HFFc6 (cell line): ENCODE data around the gene SLC22A23. TPM values are rescaled to one million over a fixed set of nuclear protein-coding genes. Genes with fewer than 3 reads are reported as not detected.

ENCODE experiments used
- DNase-seq: peaks from one replicate; pipeline ENCODE4 v3.0.0-alpha.2; 2018
- H3K27ac Mint-ChIP-seq: 2 replicates; pipeline ENCODE4 v1.8.0; 2020; ENCODE audit warnings: mild to moderate bottlenecking, mixed read lengths
- H3K27me3 Mint-ChIP-seq: 2 replicates; pipeline ENCODE4 v1.8.0; 2021; ENCODE audit warnings: mild to moderate bottlenecking, moderate library complexity, mixed read lengths; ENCODE audit not compliant: insufficient read depth
- H3K36me3 Mint-ChIP-seq: 2 replicates; pipeline ENCODE4 v1.8.0; 2021; ENCODE audit warnings: low read depth, mixed read lengths
- H3K4me1 Mint-ChIP-seq: 2 replicates; pipeline ENCODE4 v1.8.0; 2020; ENCODE audit warnings: low read depth, mixed read lengths
- H3K4me3 Mint-ChIP-seq: 2 replicates; pipeline ENCODE4 v1.8.0; 2020; ENCODE audit warnings: mild to moderate bottlenecking, moderate library complexity, mixed read lengths
- H3K9me3 Mint-ChIP-seq: 2 replicates; pipeline ENCODE4 v1.8.0; 2020; ENCODE audit warnings: mild to moderate bottlenecking, mixed read lengths
- total RNA-seq, 6 experiments: library from RNA; stranded (reverse); fragmentation: NEBNext Ultra II Directional; extraction: Animal tissue kit (Norgen Biotek cat#: 25700); gene quantifications; 2 replicates in 1 of 6; 3 replicates in 5 of 6; pipeline ENCODE4 v1.2.3, GENCODE V29; 2021
- TF ChIP-seq, protein P1 (sequence below): fragments of 200-600 bp; sonication (generic); IDR thresholded peaks from 2 replicates; pipeline ENCODE4 v1.5.0; 2021; ENCODE audit warnings: antibody characterized with exemption, mild to moderate bottlenecking

Gene SLC22A23
- total RNA-seq, 6 experiments from 2014 or later = 0.10 to 0.55 (median 0.21) TPM

GRCh38 chr6:3490625-3490980 is 33.8 kb upstream of the SLC22A23 start:
- TF ChIP-seq, protein P1, sequence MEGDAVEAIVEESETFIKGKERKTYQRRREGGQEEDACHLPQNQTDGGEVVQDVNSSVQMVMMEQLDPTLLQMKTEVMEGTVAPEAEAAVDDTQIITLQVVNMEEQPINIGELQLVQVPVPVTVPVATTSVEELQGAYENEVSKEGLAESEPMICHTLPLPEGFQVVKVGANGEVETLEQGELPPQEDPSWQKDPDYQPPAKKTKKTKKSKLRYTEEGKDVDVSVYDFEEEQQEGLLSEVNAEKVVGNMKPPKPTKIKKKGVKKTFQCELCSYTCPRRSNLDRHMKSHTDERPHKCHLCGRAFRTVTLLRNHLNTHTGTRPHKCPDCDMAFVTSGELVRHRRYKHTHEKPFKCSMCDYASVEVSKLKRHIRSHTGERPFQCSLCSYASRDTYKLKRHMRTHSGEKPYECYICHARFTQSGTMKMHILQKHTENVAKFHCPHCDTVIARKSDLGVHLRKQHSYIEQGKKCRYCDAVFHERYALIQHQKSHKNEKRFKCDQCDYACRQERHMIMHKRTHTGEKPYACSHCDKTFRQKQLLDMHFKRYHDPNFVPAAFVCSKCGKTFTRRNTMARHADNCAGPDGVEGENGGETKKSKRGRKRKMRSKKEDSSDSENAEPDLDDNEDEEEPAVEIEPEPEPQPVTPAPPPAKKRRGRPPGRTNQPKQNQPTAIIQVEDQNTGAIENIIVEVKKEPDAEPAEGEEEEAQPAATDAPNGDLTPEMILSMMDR = no peak
- Mint-ChIP-seq H3K27me3 (peaks cover 48% of the 10 kb centered on the region), H3K4me1 (no peaks in the 10 kb centered on the region), H3K27ac (no peak overlapping the region), H3K9me3 (peaks cover 4% of the 10 kb centered on the region; the same call in 1 of the 2 replicates), H3K36me3 (no peaks in the 10 kb centered on the region), H3K4me3 (no peak overlapping the region)
- no peak for DNase-seq

- DNase-seq = no peak
- Mint-ChIP-seq H3K36me3 (no peaks in the 10 kb centered on the region), H3K4me1 (no peaks in the 10 kb centered on the region), H3K4me3 (no peak overlapping the region), H3K27ac (no peak overlapping the region), H3K27me3 (peaks cover 48% of the 10 kb centered on the region), H3K9me3 (peaks cover 4% of the 10 kb centered on the region; the same call in 1 of the 2 replicates)
- TF ChIP-seq, protein P1 = no peak
Observed at GRCh38 chr6:3489961-3490624, 33.2 kb upstream of the SLC22A23 start.

GRCh38 chr6:3489027-3489757 is 32.3 kb upstream of the SLC22A23 start:
- Mint-ChIP-seq H3K4me1 (no peaks in the 10 kb centered on the region), H3K27ac (no peak overlapping the region), H3K36me3 (no peaks in the 10 kb centered on the region), H3K4me3 (no peak overlapping the region), H3K27me3 (peaks cover 48% of the 10 kb centered on the region), H3K9me3 (peaks cover 11% of the 10 kb centered on the region; the same call in 1 of the 2 replicates)
- TF ChIP-seq, protein P1 = no peak
- DNase-seq = no peak

GRCh38 chr6:3484946-3485345 is 28.1 kb upstream of the SLC22A23 start:
- H3K9me3 Mint-ChIP-seq = peaks cover 26% of the 10 kb centered on the region
- peaks cover 37% of the 10 kb centered on the region for H3K27me3 Mint-ChIP-seq
- H3K4me1 Mint-ChIP-seq = no peaks in the 10 kb centered on the region
- peaks cover 12% of the 10 kb centered on the region for H3K36me3 Mint-ChIP-seq
- no peak overlapping the region for H3K4me3 Mint-ChIP-seq
- TF ChIP-seq, protein P1 = no peak
- no peak overlapping the region for H3K27ac Mint-ChIP-seq
- no peak for DNase-seq

DNA sequence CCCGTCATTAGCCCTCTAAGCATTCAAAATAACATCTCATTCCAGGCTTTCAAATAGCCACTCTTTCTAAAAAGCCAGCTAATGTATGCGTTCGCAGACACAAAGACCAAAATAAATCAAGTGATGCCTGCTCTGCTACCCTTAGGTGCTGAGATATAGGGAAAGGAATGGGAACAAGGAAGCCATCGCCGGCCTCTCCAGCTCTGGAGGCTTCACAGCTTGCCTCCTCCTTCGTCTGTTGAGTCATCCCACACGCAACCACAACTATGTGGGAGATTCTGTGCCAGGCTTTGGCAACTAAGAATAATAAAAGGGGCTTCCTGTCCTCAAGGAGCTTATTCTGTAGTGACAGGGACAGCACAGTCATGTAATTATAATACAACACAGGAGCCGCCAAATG is 27.3 kb upstream of the SLC22A23 start:
- H3K9me3 Mint-ChIP-seq = peaks cover 30% of the 10 kb centered on the region
- peaks cover 16% of the 10 kb centered on the region for H3K36me3 Mint-ChIP-seq
- H3K27me3 Mint-ChIP-seq = peaks cover 36% of the 10 kb centered on the region
- no peak overlapping the region for H3K4me3 Mint-ChIP-seq
- no peak overlapping the region for H3K27ac Mint-ChIP-seq
- H3K4me1 Mint-ChIP-seq = no peaks in the 10 kb centered on the region
- TF ChIP-seq, protein P1 = no peak
- DNase-seq = peak; percentile 3
